Activated naive CD4-positive, alpha-beta T cell treated with anti-CD3 and anti-CD28 coated beads, Interleukin-2, amount 10 ng/mL, durations not matched to agents 7 days and 5 days (primary cell): ENCODE results near the gene CYB561D2.

Experiments
- CTCF ChIA-PET: fragments of 350-600 bp; sonication (Branson Sonifier 250); formaldehyde crosslinking; loops from one replicate; lab custom pipeline; 2021; ENCODE audit warnings: antibody characterized with exemption; lab: Charles Lee
- DNase-seq: peaks from one replicate; pipeline ENCODE4 v3.0.0-alpha.2; 2020
- H3K27ac Mint-ChIP-seq: one replicate; pipeline ENCODE4 v1.8.0; 2021; ENCODE audit warnings: mild to moderate bottlenecking, moderate library complexity, mixed read lengths
- H3K27me3 Mint-ChIP-seq: one replicate; pipeline ENCODE4 v1.8.0; 2021; ENCODE audit warnings: mild to moderate bottlenecking, mixed read lengths
- H3K36me3 Mint-ChIP-seq: one replicate; pipeline ENCODE4 v1.8.0; 2021; ENCODE audit warnings: mixed read lengths
- H3K4me1 Mint-ChIP-seq: one replicate; pipeline ENCODE4 v1.8.0; 2021; ENCODE audit warnings: mixed read lengths
- H3K4me3 Mint-ChIP-seq: one replicate; pipeline ENCODE4 v1.8.0; 2021; ENCODE audit warnings: mild to moderate bottlenecking, moderate library complexity, mixed read lengths
- H3K9me3 Mint-ChIP-seq: one replicate; pipeline ENCODE4 v1.8.0; 2021; ENCODE audit warnings: mixed read lengths

The CYB561D2 gene

GRCh38 chr3:50341537-50341936 lies 9.1 kb upstream of the CYB561D2 start:
- peak; percentile 44 for DNase-seq
- Mint-ChIP-seq H3K4me3 (peak overlapping the region; percentile 80), H3K27me3 (no peaks in the 10 kb centered on the region), H3K9me3 (no peaks in the 10 kb centered on the region), H3K36me3 (peaks cover 25% of the 10 kb centered on the region), H3K27ac (peak overlapping the region; percentile 94), H3K4me1 (peaks cover 62% of the 10 kb centered on the region)
- CTCF ChIA-PET: interaction anchor here (1.8 kb wide), 1 partner anchor 9 kb away, joined by 6 read pairs; the partner anchor contains the start of genes CYB561D2 and NPRL2

GRCh38 chr3:50341996-50342650 lies 8.5 kb upstream of the CYB561D2 start:
- Mint-ChIP-seq H3K36me3 (peaks cover 24% of the 10 kb centered on the region), H3K4me1 (peaks cover 63% of the 10 kb centered on the region), H3K4me3 (peak overlapping the region; percentile 28), H3K9me3 (no peaks in the 10 kb centered on the region), H3K27ac (peak overlapping the region; percentile 94), H3K27me3 (no peaks in the 10 kb centered on the region)
- no peak for DNase-seq
- CTCF ChIA-PET: interaction anchor here (0.9 to 3.2 kb wide), 3 partner anchors 8 to 200 kb away, joined by 4 to 11 read pairs (median 6); partner anchors contain the start of genes CYB561D2 and NPRL2

- H3K27me3 Mint-ChIP-seq: no peaks in the 10 kb centered on the region
- peak overlapping the region; percentile 94 for H3K27ac Mint-ChIP-seq
- no peaks in the 10 kb centered on the region for H3K9me3 Mint-ChIP-seq
- DNase-seq: no peak
- CTCF ChIA-PET: interaction anchor here (0.9 to 3.2 kb wide), 3 partner anchors 11 to 200 kb away, joined by 4 to 11 read pairs (median 4); no protein-coding TSS in a partner anchor
- H3K4me1 Mint-ChIP-seq: peaks cover 72% of the 10 kb centered on the region
- H3K4me3 Mint-ChIP-seq: no peak overlapping the region
- peaks cover 27% of the 10 kb centered on the region for H3K36me3 Mint-ChIP-seq
Measured at GRCh38 chr3:50342813-50343633, 7.6 kb upstream of the CYB561D2 start.

- H3K36me3 Mint-ChIP-seq: peaks cover 19% of the 10 kb centered on the region
- H3K27me3 Mint-ChIP-seq: no peaks in the 10 kb centered on the region
- H3K9me3 Mint-ChIP-seq: no peaks in the 10 kb centered on the region
- CTCF ChIA-PET: interaction anchor here (3.2 kb wide), 1 partner anchor 198 kb away, joined by 11 read pairs; no protein-coding TSS in a partner anchor
- no peak for DNase-seq
- H3K27ac Mint-ChIP-seq: no peak overlapping the region
- no peak overlapping the region for H3K4me3 Mint-ChIP-seq
- peaks cover 78% of the 10 kb centered on the region for H3K4me1 Mint-ChIP-seq
Measured at GRCh38 chr3:50345008-50345407, 5.7 kb upstream of the CYB561D2 start.

GRCh38 chr3:50345586-50346234 lies 5.0 kb upstream of the CYB561D2 start, which contains the start of gene ZMYND10:
ZMYND10 (minus strand) TSS chr3:50345732; CDS start chr3:50345579, 153 bp downstream.
- CTCF ChIA-PET: interaction anchor here (3.2 kb wide), 1 partner anchor 197 kb away, joined by 11 read pairs; no protein-coding TSS in a partner anchor
- Mint-ChIP-seq H3K4me3 (peak within 1 kb of the TSS; percentile 72), H3K36me3 (peaks cover 23% of the 10 kb centered on the region), H3K27me3 (no peaks in the 10 kb centered on the region), H3K27ac (peak within 1 kb of the TSS; percentile 80), H3K4me1 (peaks cover 81% of the 10 kb centered on the region), H3K9me3 (no peaks in the 10 kb centered on the region)
- peak; percentile 87 for DNase-seq

- CTCF ChIA-PET: interaction anchor here (0.7 to 3.3 kb wide), 14 partner anchors 8 to 266 kb away, joined by 3 to 25 read pairs (median 4); partner anchors contain the start of gene C3orf18
- H3K9me3 Mint-ChIP-seq: no peaks in the 10 kb centered on the region
- no peaks in the 10 kb centered on the region for H3K27me3 Mint-ChIP-seq
- H3K4me3 Mint-ChIP-seq: peak overlapping the region; percentile 12
- peaks cover 81% of the 10 kb centered on the region for H3K4me1 Mint-ChIP-seq
- DNase-seq: peak; percentile 86
- H3K36me3 Mint-ChIP-seq: peaks cover 28% of the 10 kb centered on the region
- H3K27ac Mint-ChIP-seq: peak overlapping the region; percentile 75
Measured at GRCh38 chr3:50347187-50347813, 3.4 kb upstream of the CYB561D2 start.

GRCh38 chr3:50350213-50350526 lies 492 bp upstream of the CYB561D2 start:
- Mint-ChIP-seq H3K27ac (peak overlapping the region; percentile 95), H3K4me3 (peak overlapping the region; percentile 80), H3K4me1 (peaks cover 69% of the 10 kb centered on the region), H3K27me3 (no peaks in the 10 kb centered on the region), H3K9me3 (no peaks in the 10 kb centered on the region), H3K36me3 (peaks cover 42% of the 10 kb centered on the region)
- no peak for DNase-seq
- CTCF ChIA-PET: interaction anchor here (0.6 to 3.3 kb wide), 7 partner anchors 9 to 219 kb away, joined by 3 to 25 read pairs (median 4); partner anchors contain the start of genes HEMK1 and RASSF1

GRCh38 chr3:50351323-50351697 lies 648 bp downstream of the CYB561D2 start:
- H3K27ac Mint-ChIP-seq: peak overlapping the region; percentile 95
- peaks cover 67% of the 10 kb centered on the region for H3K4me1 Mint-ChIP-seq
- peaks cover 45% of the 10 kb centered on the region for H3K36me3 Mint-ChIP-seq
- H3K4me3 Mint-ChIP-seq: peak overlapping the region; percentile 80
- no peaks in the 10 kb centered on the region for H3K27me3 Mint-ChIP-seq
- H3K9me3 Mint-ChIP-seq: no peaks in the 10 kb centered on the region
- no peak for DNase-seq
- CTCF ChIA-PET: interaction anchor here (1.1 to 1.9 kb wide), 3 partner anchors 14 to 191 kb away, joined by 3 to 10 read pairs (median 3); no protein-coding TSS in a partner anchor

GRCh38 chr3:50352781-50353180 lies 2.1 kb downstream of the CYB561D2 start:
- peaks cover 69% of the 10 kb centered on the region for H3K4me1 Mint-ChIP-seq
- H3K9me3 Mint-ChIP-seq: no peaks in the 10 kb centered on the region
- no peak overlapping the region for H3K4me3 Mint-ChIP-seq
- CTCF ChIA-PET: interaction anchor here (2.0 kb wide), 1 partner anchor 15 kb away, joined by 11 read pairs; no protein-coding TSS in a partner anchor
- no peak for DNase-seq
- peaks cover 46% of the 10 kb centered on the region for H3K36me3 Mint-ChIP-seq
- peak overlapping the region; percentile 2 for H3K27ac Mint-ChIP-seq
- no peaks in the 10 kb centered on the region for H3K27me3 Mint-ChIP-seq

GRCh38 chr3:50353245-50354004 lies 2.8 kb downstream of the CYB561D2 start:
- H3K27ac Mint-ChIP-seq: no peak overlapping the region
- H3K4me3 Mint-ChIP-seq: no peak overlapping the region

GRCh38 chr3:50354186-50354764 lies 3.6 kb downstream of the CYB561D2 start:
- Mint-ChIP-seq H3K27ac (no peak overlapping the region), H3K4me1 (peaks cover 63% of the 10 kb centered on the region), H3K9me3 (no peaks in the 10 kb centered on the region), H3K4me3 (no peak overlapping the region), H3K27me3 (no peaks in the 10 kb centered on the region), H3K36me3 (peaks cover 45% of the 10 kb centered on the region)
- CTCF ChIA-PET: interaction anchor here (1.0 to 2.0 kb wide), 2 partner anchors 11 to 17 kb away, joined by 4 to 11 read pairs; no protein-coding TSS in a partner anchor
- no peak for DNase-seq

More at GRCh38 chr3:50353245-50354004, 2.8 kb downstream of the CYB561D2 start:
- no peak for DNase-seq
- peaks cover 69% of the 10 kb centered on the region for H3K4me1 Mint-ChIP-seq
- peaks cover 45% of the 10 kb centered on the region for H3K36me3 Mint-ChIP-seq
- H3K9me3 Mint-ChIP-seq: no peaks in the 10 kb centered on the region
- H3K27me3 Mint-ChIP-seq: no peaks in the 10 kb centered on the region
- CTCF ChIA-PET: interaction anchor here (1.0 to 2.0 kb wide), 2 partner anchors 10 to 16 kb away, joined by 4 to 11 read pairs; no protein-coding TSS in a partner anchor

- Mint-ChIP-seq H3K4me1 (peaks cover 63% of the 10 kb centered on the region), H3K27ac (no peak overlapping the region), H3K4me3 (no peak overlapping the region), H3K9me3 (no peaks in the 10 kb centered on the region), H3K36me3 (peaks cover 46% of the 10 kb centered on the region), H3K27me3 (no peaks in the 10 kb centered on the region)
- CTCF ChIA-PET: interaction anchor here (1.0 to 1.4 kb wide), 2 partner anchors 12 to 187 kb away, joined by 4 to 5 read pairs; no protein-coding TSS in a partner anchor
- no peak for DNase-seq
Measured at GRCh38 chr3:50354850-50355249, 4.2 kb downstream of the CYB561D2 start.
